IPS DF 6.9 (cell line): Measurements from ENCODE around the gene LMX1A.
A peak's percentile ranks its signal among the peaks of the same experiment; 100 is the strongest.

Experiments
- DNase-seq: peaks from one replicate; pipeline ENCODE4 v3.0.0-alpha.2; 2013; ENCODE audit warnings: low read depth, low spot score
- H3K27ac ChIP-seq: one replicate; pipeline ENCODE4 v1.5.1; 2013; ENCODE audit warnings: low read length, control low read depth
- H3K27me3 ChIP-seq: 2 replicates; pipeline ENCODE4 v1.6.1; 2013; ENCODE audit warnings: mild to moderate bottlenecking, low read length; ENCODE audit not compliant: control insufficient read depth, insufficient read depth
- H3K36me3 ChIP-seq: 2 replicates; pipeline ENCODE4 v1.6.1; 2013; ENCODE audit warnings: low read length; ENCODE audit not compliant: control insufficient read depth, insufficient read depth
- H3K4me1 ChIP-seq: 2 replicates; pipeline ENCODE4 v1.6.1; 2013; ENCODE audit warnings: low read length; ENCODE audit not compliant: control insufficient read depth, insufficient read depth
- H3K4me3 ChIP-seq: 2 replicates; pipeline ENCODE4 v1.5.1; 2013; ENCODE audit warnings: mild to moderate bottlenecking, low read length
- H3K9me3 ChIP-seq: 2 replicates; pipeline ENCODE4 v1.6.1; 2013; ENCODE audit warnings: low read length, inconsistent platforms; ENCODE audit not compliant: control insufficient read depth, insufficient read depth
- WGBS: extraction: QIAGEN DNeasy Blood & Tissue Kit; methylation state at CpG from one replicate; pipeline ENCODE4 v1.1.7; 2013; ENCODE audit warnings: mixed read lengths, missing lambda C conversion rate; ENCODE audit not compliant: insufficient read length, insufficient coverage; 5-methylcytosine and 5-hydroxymethylcytosine counted together

LMX1A gene

DNA sequence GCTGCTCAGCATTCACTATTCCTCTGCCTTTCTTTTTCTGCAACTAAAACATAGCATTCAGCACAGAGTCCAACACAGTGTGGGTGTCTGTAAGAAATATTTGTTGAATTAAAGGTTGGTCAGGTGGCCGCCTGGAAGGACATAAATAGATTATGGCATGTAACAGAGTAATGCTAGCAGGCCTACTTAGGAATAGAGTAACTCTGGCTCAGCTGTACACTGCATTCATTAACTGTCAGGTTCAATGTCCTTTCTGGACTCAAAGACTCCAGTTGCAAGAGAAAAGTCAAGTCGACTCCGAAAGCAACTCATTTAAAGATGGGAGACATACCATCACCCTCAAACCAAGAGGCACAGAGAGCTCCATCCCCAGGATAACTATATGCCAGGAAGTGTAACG is 116.0 kb downstream of the LMX1A start:
- Histone ChIP-seq H3K27ac (no peak overlapping the region), H3K27me3 (peaks cover 18% of the 10 kb centered on the region), H3K36me3 (no peaks in the 10 kb centered on the region), H3K4me3 (no peak overlapping the region), H3K4me1 (peaks cover 2% of the 10 kb centered on the region; the same call in 1 of the 2 replicates), H3K9me3 (no peaks in the 10 kb centered on the region)
- WGBS = no CpG with 5 or more reads among the region's 4 CpGs
- no peak for DNase-seq

DNA sequence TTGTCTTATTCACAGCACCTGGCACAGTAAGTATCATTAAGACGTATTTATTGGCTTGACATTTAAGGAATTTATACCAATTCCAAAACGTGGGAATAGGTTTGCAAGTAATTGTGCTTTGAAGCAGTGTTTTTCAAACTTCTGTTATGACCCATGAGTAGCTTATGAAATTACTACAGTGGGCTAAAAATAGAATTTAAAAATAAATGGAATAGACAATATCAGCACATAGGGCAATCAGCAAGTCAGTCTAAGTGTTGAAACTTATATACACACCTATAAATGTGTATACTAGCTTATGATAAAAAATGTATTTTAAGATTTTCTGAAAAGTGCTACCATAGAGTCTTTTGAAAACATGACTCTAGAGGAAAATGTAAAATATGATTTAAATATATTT is 116.6 kb downstream of the LMX1A start:
- no peak overlapping the region for H3K27ac ChIP-seq
- H3K4me3 ChIP-seq = no peak overlapping the region
- H3K4me1 ChIP-seq = peaks cover 2% of the 10 kb centered on the region; the same call in 1 of the 2 replicates
- peaks cover 23% of the 10 kb centered on the region for H3K27me3 ChIP-seq
- no CpG with 5 or more reads among the region's 2 CpGs for WGBS
- no peaks in the 10 kb centered on the region for H3K9me3 ChIP-seq
- H3K36me3 ChIP-seq = no peaks in the 10 kb centered on the region
- DNase-seq = no peak

DNA sequence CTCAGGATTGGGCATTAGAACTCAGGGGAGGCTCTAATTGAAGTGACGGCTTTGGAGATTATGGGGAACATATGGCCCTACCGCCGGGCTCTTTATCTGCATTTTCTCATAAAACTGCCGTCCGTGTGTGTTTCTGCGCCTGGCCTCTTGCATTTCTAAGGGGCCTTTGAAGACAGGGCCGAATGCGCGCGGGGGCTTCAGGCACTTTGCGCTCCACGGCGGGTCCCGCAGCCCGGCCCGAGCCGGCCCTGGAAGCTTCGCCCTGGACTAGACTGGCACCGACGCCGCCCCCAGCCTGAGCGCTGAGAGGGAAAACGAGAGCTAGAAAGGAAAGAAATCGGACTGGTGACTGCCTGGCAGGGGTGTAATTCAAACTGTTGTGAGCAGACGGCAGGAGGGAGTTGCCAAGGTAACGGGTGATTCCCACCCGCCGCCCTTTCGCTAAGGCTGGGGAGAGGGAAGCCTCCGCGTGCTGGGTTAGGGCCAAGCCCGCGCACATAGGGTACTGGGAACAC is 120.7 kb downstream of the LMX1A start:
- WGBS = no CpG with 5 or more reads among the region's 33 CpGs
- H3K27ac ChIP-seq = no peak overlapping the region
- peak overlapping the region; percentile 40; the same call in 1 of the 2 replicates for H3K4me3 ChIP-seq
- peaks cover 40% of the 10 kb centered on the region for H3K27me3 ChIP-seq
- DNase-seq = no peak
- H3K4me1 ChIP-seq = peaks cover 2% of the 10 kb centered on the region; the same call in 1 of the 2 replicates
- no peaks in the 10 kb centered on the region for H3K36me3 ChIP-seq
- H3K9me3 ChIP-seq = no peaks in the 10 kb centered on the region

DNA sequence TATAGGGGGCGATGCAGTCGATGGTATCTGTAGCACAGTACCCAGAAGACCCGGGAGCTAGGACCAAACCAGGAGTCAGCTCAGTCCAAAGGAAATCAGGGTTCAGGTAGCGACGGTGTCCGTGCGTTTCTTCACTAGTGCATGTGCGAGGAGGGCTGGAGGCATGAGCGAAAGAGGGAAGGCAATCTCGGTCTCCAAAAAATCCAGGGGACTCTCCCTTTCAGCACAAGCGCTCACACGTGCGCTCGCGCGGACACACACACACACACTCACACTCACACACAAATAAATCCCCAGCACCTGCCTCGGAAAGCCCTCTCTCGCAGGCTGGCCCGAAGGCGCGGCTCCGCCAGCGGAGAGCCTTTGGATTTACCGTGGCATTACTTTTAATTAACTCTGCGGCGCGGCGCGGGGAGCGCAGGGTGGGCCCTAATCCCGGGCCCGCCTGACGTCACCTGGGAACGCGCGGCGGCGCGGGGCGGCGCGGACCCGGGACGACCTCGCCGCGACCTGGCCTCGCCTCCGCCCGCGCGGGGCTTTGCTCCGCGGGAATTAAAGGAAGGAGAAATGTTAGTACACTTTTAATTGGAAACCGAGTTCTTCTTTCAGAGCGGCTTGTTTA is 121.2 kb downstream of the LMX1A start:
- Histone ChIP-seq H3K4me1 (peaks cover 2% of the 10 kb centered on the region; the same call in 1 of the 2 replicates), H3K4me3 (peak overlapping the region; percentile 40; the same call in 1 of the 2 replicates), H3K27me3 (peaks cover 40% of the 10 kb centered on the region), H3K9me3 (no peaks in the 10 kb centered on the region), H3K27ac (no peak overlapping the region), H3K36me3 (no peaks in the 10 kb centered on the region)
- no CpG with 5 or more reads among the region's 56 CpGs for WGBS
- DNase-seq = no peak

DNA sequence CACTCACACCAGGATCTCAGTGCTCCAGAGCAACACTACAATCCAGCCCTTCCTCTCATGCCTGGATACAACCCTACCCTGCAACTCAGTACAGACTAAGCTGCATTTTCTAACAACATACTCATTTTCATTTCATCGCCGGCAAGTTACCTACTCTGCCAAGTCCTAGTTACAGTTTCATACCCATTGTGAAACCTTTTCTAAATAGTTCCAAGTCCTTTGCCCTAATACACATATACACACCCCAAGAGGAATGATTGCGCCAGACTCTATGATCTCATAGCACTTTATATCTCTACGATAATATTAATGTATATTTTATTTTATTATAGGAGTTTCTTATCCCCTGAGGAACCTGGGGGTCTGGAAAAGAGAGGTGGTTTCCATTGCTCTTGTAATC is 122.4 kb downstream of the LMX1A start:
- H3K9me3 ChIP-seq = no peaks in the 10 kb centered on the region
- H3K4me3 ChIP-seq = no peak overlapping the region
- H3K27me3 ChIP-seq = peaks cover 40% of the 10 kb centered on the region
- no peaks in the 10 kb centered on the region for H3K36me3 ChIP-seq
- no peak overlapping the region for H3K27ac ChIP-seq
- H3K4me1 ChIP-seq = peaks cover 2% of the 10 kb centered on the region; the same call in 1 of the 2 replicates
- WGBS = no CpG with 5 or more reads among the region's 4 CpGs
- DNase-seq = no peak

DNA sequence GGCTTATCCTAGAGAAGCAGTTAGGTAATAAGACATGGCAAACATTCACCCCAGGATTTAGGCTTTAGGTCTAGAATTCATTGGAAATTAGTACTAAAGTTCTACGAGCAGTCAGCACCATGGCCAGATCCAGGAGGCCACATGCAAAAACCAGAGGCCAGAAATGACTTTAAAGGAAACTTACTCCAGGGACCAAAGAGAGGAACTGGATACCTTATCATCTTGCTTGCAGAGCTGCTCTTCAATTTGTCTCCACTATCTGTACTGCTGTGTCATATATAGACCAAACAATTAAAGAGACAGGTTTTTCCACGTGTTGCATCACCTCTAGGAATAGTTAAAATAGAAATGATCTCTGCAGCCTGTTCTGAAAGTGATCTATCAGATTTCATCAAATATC is 127.8 kb downstream of the LMX1A start:
- peaks cover 5% of the 10 kb centered on the region; the same call in 1 of the 2 replicates for H3K27me3 ChIP-seq
- no peak overlapping the region for H3K4me3 ChIP-seq
- no CpG with 5 or more reads among the region's 2 CpGs for WGBS
- H3K9me3 ChIP-seq = no peaks in the 10 kb centered on the region
- DNase-seq = no peak
- H3K27ac ChIP-seq = no peak overlapping the region
- no peaks in the 10 kb centered on the region for H3K4me1 ChIP-seq
- H3K36me3 ChIP-seq = no peaks in the 10 kb centered on the region

DNA sequence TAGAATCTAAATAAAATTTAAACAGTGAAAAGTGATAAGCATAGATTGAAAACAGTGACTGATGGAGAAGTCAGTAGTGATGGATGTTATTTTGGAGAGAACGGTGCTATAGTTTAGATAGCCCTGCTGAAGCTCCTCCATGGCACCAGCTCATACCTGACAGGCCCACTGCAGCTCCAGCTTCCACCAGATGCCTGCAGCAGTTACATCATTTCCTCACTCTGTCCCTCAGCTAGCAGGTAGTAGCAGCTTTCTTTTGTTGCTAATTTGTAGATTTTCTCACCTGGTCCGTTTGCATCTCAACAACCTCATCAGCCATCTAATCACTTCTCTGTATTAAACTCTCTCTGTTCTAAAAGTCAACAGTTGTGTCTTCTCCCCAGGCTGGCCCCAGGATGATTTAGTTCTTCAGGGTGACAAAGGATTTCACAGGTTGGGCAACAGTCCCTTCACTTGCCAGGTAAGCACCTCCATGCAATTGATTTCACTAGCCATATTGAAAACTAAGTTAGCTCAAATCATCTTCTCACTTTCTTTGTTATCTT is 128.3 kb downstream of the LMX1A start:
- Histone ChIP-seq H3K27ac (no peak overlapping the region), H3K36me3 (no peaks in the 10 kb centered on the region), H3K4me3 (no peak overlapping the region), H3K27me3 (peaks cover 3% of the 10 kb centered on the region; the same call in 1 of the 2 replicates), H3K4me1 (no peaks in the 10 kb centered on the region), H3K9me3 (no peaks in the 10 kb centered on the region)
- WGBS = no CpG with 5 or more reads among the region's 2 CpGs
- no peak for DNase-seq

DNA sequence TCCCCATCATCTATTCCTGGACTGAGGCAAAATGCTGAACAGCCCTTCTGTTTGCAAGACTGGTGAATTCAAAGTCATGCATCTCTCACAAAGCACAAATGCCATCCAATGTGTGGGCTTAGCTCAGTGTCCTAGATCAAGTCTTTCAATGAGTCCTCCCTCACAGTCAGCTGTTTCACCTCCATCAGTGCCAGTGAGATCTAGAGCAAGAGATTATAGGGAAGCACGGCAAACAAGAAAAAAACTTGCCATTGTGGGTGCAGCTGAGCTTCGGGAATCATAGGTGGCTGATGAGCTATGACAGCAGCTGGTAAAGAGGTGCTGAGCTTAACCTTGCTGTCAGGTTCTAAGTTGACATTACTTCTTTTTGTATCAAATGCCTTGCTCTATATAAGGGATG is 130.2 kb downstream of the LMX1A start:
- WGBS = no CpG with 5 or more reads among the region's 2 CpGs

DNA sequence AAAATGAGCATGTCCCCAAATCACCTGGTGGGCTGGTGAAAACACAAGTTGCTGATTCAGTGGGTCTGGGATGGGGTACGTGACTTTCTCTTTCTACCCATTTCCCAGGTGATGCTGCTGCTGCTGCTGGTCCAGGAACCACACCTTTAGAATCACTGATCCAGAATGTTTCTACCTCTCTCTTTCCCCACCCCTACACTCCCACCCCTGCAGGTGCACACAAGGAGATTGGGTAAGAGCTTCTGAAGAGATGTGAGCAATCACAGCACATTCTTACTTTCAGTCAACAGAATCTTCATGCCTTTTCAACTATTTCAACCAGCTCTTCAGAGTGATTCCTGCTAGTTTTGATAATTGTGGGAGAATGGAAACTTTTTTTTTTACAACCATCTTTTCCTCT is 130.9 kb downstream of the LMX1A start:
- no peaks in the 10 kb centered on the region for H3K27me3 ChIP-seq
- peaks cover 1% of the 10 kb centered on the region; the same call in 1 of the 2 replicates for H3K4me1 ChIP-seq
- no peak overlapping the region for H3K4me3 ChIP-seq
- no peak for DNase-seq
- no peak overlapping the region for H3K27ac ChIP-seq
- H3K9me3 ChIP-seq = no peaks in the 10 kb centered on the region
- WGBS = no CpG with 5 or more reads among the region's 1 CpG
- H3K36me3 ChIP-seq = no peaks in the 10 kb centered on the region

More for the DNA sequence above, 130.2 kb downstream of the LMX1A start:
- H3K9me3 ChIP-seq = no peaks in the 10 kb centered on the region
- DNase-seq = no peak
- H3K27me3 ChIP-seq = no peaks in the 10 kb centered on the region
- no peak overlapping the region for H3K27ac ChIP-seq
- H3K36me3 ChIP-seq = no peaks in the 10 kb centered on the region
- no peaks in the 10 kb centered on the region for H3K4me1 ChIP-seq
- H3K4me3 ChIP-seq = no peak overlapping the region

DNA sequence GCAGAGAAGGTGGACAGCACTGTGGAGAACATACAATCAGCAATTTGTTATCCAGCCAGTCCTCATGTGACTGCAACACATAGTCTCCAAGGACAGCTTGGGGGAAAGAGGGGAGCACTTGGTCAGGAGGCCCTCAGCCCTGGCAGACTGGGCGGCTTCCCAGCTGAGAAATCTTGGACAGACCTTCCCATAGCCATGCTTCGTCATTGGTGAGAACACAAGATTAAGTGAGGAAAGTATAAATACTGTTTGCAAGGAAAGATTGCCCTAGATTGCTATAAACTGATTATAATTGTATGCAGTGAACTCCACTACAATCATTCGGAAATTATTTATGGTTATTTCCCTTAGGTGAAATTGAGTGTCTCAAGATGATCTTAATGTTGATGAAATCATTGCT is 131.5 kb downstream of the LMX1A start:
- no peak for DNase-seq
- H3K9me3 ChIP-seq = no peaks in the 10 kb centered on the region
- no peak overlapping the region for H3K4me3 ChIP-seq
- peaks cover 3% of the 10 kb centered on the region; the same call in 1 of the 2 replicates for H3K4me1 ChIP-seq
- H3K27me3 ChIP-seq = no peaks in the 10 kb centered on the region
- H3K27ac ChIP-seq = no peak overlapping the region
- no peaks in the 10 kb centered on the region for H3K36me3 ChIP-seq
- WGBS = no CpG with 5 or more reads among the region's 3 CpGs
